ENCODE results near the gene VSTM2A. TPM values are rescaled to one million over a fixed set of nuclear protein-coding genes. Genes with fewer than 3 reads are reported as not detected.

VSTM2A gene
- total RNA-seq, 1 donor from 2014 or later: not detected

DNA sequence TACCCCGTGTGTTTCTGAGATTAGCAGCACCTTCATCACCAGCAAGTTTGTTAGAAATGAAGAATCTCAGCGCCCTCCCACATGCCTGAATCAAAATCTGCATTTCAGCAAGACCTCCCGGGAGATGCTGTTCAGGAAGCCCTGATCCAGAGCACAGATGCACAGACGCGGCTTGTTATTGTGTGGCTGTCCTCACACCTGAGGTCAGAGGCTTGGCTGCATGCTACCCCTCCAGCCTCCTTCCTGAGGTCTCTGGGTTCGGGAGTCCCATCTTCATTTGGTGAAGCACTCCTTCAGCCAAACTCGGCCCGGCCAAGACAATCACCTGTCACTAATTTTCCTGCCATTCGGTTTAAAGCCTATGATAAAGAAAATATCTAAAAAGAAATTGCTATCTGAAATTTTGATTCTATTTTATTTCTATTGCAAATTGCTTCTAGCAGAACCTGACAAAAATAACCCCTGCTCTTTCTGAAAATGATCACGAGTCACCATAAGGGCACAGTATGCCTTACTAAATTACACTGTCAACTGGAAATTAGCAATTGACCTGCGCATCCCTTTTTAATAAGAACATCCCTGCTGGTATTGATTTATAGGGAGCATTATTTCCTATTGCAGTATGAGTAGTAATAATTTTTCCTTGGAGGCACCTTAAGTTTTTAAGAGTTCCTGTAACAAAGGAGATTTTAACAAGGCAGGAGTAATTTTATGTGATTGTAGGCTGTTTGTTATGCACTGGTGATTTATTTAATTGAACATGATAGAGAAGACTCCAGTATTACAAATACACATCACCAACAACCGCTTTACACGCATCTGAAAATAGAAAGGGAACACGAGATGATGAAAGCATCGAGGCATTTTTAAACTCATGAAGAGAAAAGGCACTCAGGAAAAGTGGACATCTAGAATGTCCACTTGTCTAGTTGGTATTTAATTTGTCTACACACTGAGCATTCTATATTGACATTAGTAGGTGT is 49.5 kb downstream of the VSTM2A start:
- no peak for ATAC-seq
- intact Hi-C loops (cut with micrococcal nuclease): no loop called here
- DNase-seq: no peak

DNA sequence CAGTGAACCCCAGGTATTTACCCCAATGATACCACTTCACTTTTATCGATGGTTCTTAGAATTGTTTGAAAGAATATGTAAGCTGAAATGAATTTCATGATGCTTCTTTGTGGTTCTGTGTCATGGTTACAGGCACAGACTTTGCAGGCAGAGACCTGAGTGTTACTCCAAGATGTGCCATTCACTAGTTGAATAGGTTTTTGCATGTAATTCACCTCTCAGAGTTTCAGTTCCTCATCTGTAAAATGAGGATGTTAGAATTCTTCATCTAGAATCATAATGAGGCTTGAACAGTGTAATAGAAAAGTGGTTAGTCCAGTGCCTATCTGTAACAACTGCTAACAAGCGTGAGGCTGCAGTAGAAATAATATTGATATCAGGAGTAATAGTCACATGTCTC is 54.6 kb downstream of the VSTM2A start:
- intact Hi-C loops (cut with micrococcal nuclease): no loop called here
- DNase-seq (no peak), ATAC-seq (no peak)

DNA sequence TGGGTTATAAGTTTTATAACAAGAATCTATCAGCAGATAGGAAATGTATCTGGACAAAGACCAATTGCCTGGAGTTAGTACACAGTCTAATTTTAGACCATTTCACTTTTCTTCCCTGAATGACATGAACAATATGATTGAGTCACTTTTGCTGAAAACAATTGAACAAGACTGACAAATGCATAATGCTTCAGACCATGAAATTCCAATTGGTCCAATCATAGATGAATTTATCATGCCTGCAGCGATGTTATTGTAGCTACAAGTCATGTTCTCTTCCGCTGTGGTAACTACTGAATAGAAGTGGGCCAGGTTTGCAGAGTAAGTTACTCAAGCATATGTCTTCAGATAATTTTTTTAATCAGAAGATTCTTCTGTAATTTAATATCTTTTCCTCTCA is 73.4 kb downstream of the VSTM2A start:
- intact Hi-C loops (cut with micrococcal nuclease): no loop called here
- no peak for DNase-seq

More for the DNA sequence above, 73.4 kb downstream of the VSTM2A start:
- ATAC-seq: no peak

Other genes with a start within 250 kb of the VSTM2A start
- 108 TPM for gene SEC61G, start 216.8 kb downstream of the VSTM2A start, total RNA-seq

Measured in left ventricle myocardium superior (tissue), 1 donor.